ENCODE data around the gene ACOX1. TPM values are rescaled to one million over a fixed set of nuclear protein-coding genes. Genes with fewer than 3 reads are reported as not detected.

ACOX1 gene
- total and polyA plus RNA-seq, 2 donors (not counting 1 experiment from before 2014, with no cell fraction given) = 6.6 to 31.2 TPM

GRCh38 chr17:75896415-75897159 is 82.4 kb downstream of the ACOX1 start, which contains the start of gene TRIM65:
TSS of gene TRIM65 (minus strand) at chr17:75896951. CDS start at chr17:75896937, 14 bp downstream.
- peaks cover 0 to 41% of the 10 kb centered on the region in 2 experiments for H3K36me3 ChIP-seq (replicated peaks in 1 of 2; ENCODE audit: control extremely low read depth in 1 of 2, control insufficient read depth in 1 of 2, extremely low read depth in 1 of 2, insufficient read depth in 2 of 2, low read length in 1 of 2)
- H3K4me1 ChIP-seq (ENCODE audit: control insufficient read depth in 2 of 2, insufficient read depth in 2 of 2, low read length in 2 of 2) = peaks cover 16 to 19% of the 10 kb centered on the region in 2 donors
- peaks cover 41% of the 10 kb centered on the region for H4K20me1 ChIP-seq (ENCODE audit: control insufficient read depth, insufficient read depth, low read length, poor library complexity, severe bottlenecking)
- intact Hi-C loops (cut with micrococcal nuclease) = loop anchor here (1.0 to 2.0 kb wide), 4 partner anchors 9 to 52 kb away; partner anchors contain the start of genes UNC13D and WBP2
- peak; percentile 86 for DNase-seq
- H3K27me3 Mint-ChIP-seq = no peaks in the 10 kb centered on the region
- CTCF ChIA-PET = interaction anchor here (0.6 to 5.9 kb wide), 18 partner anchors 8 to 233 kb away, joined by 3 to 52 read pairs (median 7); partner anchors contain the start of genes GALK1, MRPL38, TRIM47 and UNC13D
- WGBS (ENCODE audit: insufficient coverage) = under 1% methylated on average over 102 of the region's 102 CpGs
- H3K9me3 ChIP-seq (ENCODE audit: control extremely low read depth in 1 of 3, control insufficient read depth in 2 of 3, insufficient read depth in 1 of 3, low read length in 2 of 3) = no peaks in the 10 kb centered on the region
- peaks cover 26% of the 10 kb centered on the region for H3K4me1 Mint-ChIP-seq
- peaks cover 30% of the 10 kb centered on the region for H3K79me2 ChIP-seq (ENCODE audit: control insufficient read depth, insufficient read depth, low read length)
- peak within 1 kb of the TSS; percentile 69 for H3K9ac ChIP-seq (ENCODE audit: low read length)
- POLR2A ChIA-PET = interaction anchor here (0.6 to 2.7 kb wide), 16 partner anchors 8 to 132 kb away, joined by 3 to 42 read pairs (median 5); partner anchors contain the start of genes FBF1, GALK1, MRPL38 and TRIM47
- peak within 1 kb of the TSS; percentile 34 to 49 for H3K27ac ChIP-seq (ENCODE audit: low read length in 2 of 2)
- peak; percentile 86 for ATAC-seq (ENCODE audit: low read depth)
- H3K4me3 ChIP-seq (ENCODE audit: control extremely low read depth in 1 of 5, extremely low read depth in 1 of 5, insufficient read depth in 1 of 5, low read depth in 2 of 5, low read length in 4 of 5) = peak within 1 kb of the TSS; percentile 14 to 80 (median 76)
- peak within 1 kb of the TSS; percentile 82 for H2AFZ ChIP-seq (ENCODE audit: insufficient read depth, low read depth, low read length, poor library complexity, severe bottlenecking)
- TF ChIP-seq EZH2 (IDR thresholded peaks at IDR 0.05; ENCODE audit: borderline replicate concordance, insufficient read depth, low read depth, low read length, poor library complexity, severe bottlenecking) = no peak
- TF ChIP-seq, protein P1, sequence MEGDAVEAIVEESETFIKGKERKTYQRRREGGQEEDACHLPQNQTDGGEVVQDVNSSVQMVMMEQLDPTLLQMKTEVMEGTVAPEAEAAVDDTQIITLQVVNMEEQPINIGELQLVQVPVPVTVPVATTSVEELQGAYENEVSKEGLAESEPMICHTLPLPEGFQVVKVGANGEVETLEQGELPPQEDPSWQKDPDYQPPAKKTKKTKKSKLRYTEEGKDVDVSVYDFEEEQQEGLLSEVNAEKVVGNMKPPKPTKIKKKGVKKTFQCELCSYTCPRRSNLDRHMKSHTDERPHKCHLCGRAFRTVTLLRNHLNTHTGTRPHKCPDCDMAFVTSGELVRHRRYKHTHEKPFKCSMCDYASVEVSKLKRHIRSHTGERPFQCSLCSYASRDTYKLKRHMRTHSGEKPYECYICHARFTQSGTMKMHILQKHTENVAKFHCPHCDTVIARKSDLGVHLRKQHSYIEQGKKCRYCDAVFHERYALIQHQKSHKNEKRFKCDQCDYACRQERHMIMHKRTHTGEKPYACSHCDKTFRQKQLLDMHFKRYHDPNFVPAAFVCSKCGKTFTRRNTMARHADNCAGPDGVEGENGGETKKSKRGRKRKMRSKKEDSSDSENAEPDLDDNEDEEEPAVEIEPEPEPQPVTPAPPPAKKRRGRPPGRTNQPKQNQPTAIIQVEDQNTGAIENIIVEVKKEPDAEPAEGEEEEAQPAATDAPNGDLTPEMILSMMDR (IDR thresholded peaks at IDR 0.05) = peak; percentile 41
- H3K27ac Mint-ChIP-seq = peak within 1 kb of the TSS; percentile 82
- no peaks in the 10 kb centered on the region for H3K27me3 ChIP-seq (replicated peaks in 1 of 4; ENCODE audit: control extremely low read depth in 1 of 4, control insufficient read depth in 3 of 4, insufficient read depth in 4 of 4, low read length in 3 of 4)
- H3K9me3 Mint-ChIP-seq (ENCODE audit: insufficient read depth) = no peaks in the 10 kb centered on the region
- H3K4me3 Mint-ChIP-seq = peak within 1 kb of the TSS; percentile 85
- H3K4me2 ChIP-seq (replicated peaks; ENCODE audit: low read depth, low read length, poor library complexity, severe bottlenecking) = peak within 1 kb of the TSS; percentile 89
